ENCODE measurements around the gene MEGF11.

Gene MEGF11

DNA sequence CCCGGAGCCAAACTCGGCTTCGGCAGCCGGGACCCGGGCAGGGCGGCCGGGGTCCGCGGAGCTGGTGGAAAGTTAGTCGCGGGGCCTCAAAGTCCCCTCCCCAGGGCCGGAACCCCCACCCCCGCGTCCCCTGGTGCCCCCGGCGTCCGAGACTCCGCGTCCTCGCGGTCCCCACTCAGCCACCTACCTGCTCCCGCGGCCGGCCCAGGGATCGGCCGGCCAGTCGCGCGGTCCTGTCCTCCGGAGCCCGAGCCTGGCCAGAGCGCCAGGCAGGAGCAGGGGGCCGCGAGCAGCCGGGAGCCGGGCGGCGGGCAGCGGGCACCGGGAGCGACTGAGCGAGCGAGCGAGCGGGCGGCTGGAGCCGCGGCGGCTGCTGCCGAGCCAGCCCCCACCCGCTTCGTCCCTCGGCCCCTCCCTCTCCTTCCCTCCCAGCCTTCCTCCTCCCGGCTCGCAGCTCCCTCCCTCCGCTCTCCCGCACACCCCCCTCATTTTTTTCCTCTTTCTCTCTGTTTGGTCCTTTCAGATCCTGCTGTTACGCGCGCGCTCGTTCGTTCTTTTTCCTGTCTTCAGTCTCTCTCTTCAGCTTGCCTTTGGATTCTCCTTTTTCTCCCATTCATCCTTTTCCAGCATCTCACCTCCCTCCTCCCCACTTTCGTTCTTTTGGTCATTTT lies at the start of gene MEGF11:
Gene MEGF11, minus strand, starts transcription at position 333 of the 671 bp plus-strand sequence. CDS start 125,347 bp downstream, outside the sequence.
- DNase-seq (ENCODE audit: low spot score), result peak; percentile 81

- no peak for DNase-seq (ENCODE audit: low spot score)
These were observed 49.1 kb upstream of the MEGF11 start for GRCh38 chr15:66302489-66303278.

DNA sequence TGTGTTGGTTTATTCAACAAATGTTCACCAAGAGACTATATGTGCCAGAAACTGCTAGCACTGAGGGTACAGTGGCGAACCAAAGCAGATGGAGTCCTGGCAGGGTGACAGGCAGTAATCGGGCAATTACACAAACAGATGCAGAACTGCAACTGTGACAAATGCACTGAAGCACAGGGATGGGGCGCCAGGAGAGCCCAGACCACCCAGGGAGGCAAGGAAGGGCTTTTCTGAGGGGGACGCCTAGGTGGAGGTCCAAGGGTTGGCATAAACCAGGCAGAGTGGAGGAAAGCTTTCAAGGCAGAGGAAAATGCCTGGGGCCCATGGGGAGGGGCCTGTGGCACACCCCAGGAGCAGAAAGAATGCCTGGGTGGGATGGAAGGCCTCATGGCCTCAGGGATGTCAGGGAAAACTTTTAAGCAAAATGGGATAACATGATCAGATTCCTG lies 45.3 kb upstream of the MEGF11 start:
- DNase-seq (ENCODE audit: low spot score), result peak; percentile 67

DNA sequence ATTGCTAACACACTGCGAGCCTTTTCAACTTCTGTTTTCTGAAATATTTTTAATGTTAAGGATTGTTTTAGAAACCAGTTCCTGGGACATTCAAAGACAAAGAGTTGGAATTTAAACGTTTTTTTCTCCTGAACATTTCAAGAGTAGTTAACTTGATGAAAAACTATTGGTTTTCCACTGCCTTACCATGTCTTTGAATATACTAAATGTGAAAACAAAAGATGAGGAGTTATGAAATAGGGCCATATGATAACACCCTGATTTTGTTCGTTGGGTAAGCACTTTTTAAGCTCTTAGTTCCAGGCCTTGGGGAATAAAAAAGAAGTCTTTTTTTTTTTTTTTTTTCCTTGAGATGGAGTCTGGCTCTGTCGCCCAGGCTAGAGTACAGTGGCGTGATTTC lies 42.6 kb upstream of the MEGF11 start:
- DNase-seq (ENCODE audit: low spot score), result no peak

GRCh38 chr15:66294932-66295235 lies 41.3 kb upstream of the MEGF11 start:
- no peak for DNase-seq (ENCODE audit: low spot score)

DNA sequence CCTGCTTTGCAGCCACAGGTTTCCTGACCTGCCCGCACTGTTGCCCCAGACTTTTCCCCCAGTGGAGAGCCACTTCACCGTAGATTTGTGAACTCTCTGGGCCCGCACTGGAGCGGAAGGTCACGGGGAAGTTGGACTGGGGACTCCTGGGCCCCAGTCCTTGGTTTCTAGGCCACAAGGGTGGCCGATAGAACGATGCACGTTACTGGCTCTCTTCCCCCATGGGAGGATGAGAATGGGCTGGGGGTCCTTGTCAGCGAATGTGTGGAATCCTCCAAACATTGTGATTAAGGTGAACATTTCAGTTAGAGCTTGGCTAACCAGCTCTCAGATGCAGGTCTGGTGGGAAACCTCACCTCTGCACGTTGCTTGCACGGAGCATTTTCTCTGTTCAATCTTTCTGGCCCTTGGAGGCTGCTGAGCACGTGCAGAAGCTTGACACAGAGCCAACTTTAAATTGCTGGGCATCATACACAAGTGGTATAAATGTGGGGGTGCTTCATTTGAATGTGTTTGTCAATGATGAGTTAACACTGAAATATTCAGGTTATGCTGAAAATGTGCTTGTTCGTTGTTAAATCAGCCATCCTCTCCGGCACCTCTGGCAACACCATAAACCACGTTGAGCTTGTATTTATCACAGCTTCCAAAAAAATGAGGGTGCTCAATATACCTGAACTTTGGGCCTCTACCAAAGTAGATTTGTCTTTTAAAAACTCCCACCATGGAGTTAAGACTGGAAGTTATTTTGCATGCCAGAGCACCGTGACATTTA lies 40.8 kb upstream of the MEGF11 start:
- DNase-seq (ENCODE audit: low spot score), result peak; percentile 47

DNA sequence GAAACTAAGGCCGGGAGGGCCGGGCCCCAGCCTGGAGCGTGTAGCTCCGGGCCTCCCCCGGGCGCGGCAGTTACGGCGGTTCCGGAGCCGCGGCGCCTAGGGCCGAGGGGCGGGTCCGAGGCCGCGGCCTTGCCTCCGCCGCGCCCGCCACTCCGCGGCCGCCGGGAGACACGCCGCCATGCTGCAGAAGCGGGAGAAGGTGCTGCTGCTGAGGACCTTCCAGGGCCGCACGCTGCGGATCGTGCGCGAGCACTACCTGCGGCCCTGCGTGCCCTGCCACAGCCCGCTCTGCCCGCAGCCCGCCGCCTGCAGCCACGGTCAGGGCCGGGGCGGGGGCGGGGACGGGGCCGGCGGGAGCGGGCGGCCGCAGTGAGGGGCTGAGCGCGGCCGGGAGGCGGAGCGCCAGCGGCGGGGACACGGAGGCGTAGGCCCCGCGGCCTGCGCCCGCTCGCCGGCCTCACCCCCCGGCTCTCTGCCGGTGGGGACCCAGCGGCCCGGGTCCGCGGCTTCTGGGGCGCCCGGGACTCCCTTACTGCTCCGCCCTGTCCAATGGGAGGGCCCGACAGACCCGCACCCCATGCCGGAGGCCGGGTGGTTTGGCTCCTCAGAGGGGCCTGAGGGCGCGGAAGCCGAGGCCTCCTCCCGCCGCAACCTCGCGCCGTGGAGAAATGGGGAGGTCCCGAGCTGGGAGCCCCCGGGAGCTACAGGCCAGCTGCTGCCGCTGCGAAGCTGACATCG lies 40.0 kb upstream of the MEGF11 start, which contains the start of gene DIS3L:
Gene DIS3L, plus strand, starts transcription at position 150 of the 738 bp plus-strand sequence. Its CDS starts 29 bp downstream, at position 179.
- DNase-seq (ENCODE audit: low spot score), result peak; percentile 87

DNA sequence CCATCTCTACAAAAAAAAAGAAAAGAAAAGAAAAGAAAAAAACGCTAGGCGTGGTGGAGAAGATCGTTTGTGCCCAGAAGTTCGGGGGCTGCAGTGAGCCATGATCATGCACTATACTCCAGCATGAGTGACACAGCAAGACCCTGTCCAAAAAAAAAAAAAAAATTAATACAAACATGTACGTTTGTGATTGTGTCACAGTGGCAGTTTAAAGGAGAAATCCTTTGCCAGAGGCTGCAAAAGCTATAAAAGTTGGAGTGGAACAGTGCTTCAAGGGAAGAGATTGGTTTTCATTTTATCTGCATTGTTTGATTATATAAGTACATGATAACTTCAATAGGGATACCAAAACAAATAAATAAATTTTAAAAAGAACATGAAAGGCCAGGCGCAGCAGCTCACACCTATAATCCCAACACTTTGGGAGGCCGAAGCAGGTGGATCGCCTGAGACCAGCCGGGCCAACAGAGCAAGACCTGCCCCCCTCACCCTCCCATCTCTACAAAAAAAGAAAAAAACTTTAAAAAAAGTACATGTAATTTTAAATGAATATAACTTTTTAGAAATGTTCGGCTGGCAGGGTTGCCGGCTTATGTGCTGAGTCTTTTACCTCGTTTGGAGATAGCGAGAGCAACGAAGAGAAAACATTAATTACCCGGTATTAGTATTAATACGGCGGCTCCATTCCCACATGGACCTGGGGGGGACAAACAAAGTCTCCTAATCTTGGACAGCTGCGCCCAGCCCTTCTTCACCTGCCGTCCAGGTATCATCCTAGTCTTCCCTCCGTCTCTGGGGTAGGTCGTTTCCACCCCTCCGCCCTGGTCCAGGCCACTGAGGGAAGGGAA lies 39.2 kb upstream of the MEGF11 start:
- no peak for DNase-seq (ENCODE audit: low spot score)

DNA sequence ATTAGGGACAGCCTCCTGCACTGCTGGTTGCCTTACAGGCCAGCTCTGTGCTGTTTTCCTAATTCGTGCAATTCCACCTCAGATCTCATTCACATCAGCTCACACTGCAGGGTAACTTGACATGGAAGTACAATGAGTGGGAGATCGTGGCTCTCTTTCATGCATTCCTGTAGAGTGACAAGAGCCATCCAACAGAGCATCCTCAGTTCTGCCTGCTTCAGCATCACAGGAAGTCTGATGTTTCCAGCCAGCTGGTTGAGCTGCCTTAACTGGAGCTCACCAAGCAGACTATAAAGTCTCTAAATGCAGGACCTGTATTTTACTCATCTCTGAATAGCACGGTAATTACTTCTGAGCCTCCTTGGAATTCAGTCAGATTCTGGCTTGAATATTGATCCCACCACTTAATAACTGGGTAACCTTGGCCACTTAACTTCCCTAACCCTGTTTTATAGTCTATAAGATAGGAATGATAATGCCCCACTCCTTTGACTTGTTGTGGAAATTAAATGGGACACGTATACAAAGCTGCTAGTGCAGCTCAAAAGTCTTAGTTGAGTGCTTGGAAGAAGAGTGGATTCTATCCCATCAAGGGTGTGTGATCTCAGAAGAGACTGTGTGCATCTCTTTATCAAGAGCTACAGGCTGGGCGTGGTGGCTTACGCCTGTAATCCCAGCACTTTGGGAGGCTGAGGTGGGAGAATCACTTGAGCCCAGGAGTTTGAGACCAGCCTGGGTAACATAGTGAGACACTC lies 38.4 kb upstream of the MEGF11 start:
- no peak for DNase-seq (ENCODE audit: low spot score)

- no peak for DNase-seq (ENCODE audit: low spot score)
These were observed 37.0 kb upstream of the MEGF11 start for GRCh38 chr15:66290518-66290917.

DNA sequence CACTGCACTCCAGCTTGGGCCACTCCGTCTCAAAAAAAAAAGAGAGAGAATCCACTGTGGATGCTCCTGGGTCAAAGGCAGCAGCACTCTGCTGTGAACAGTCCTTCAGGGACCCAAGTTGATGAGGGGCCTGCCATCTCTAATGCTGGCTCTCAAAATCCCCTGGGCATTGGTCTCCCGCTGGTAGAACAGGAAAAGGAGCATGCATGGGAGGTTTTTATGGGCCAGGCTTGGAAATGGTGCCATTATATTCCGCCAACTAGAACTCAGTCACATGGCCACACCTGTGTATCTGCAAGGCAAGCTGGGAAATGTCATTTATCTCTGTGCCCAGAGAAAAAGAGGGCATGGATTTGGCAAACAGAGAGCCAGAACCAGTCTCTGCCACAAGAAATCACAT lies 36.5 kb upstream of the MEGF11 start:
- no peak for DNase-seq (ENCODE audit: low spot score)

DNA sequence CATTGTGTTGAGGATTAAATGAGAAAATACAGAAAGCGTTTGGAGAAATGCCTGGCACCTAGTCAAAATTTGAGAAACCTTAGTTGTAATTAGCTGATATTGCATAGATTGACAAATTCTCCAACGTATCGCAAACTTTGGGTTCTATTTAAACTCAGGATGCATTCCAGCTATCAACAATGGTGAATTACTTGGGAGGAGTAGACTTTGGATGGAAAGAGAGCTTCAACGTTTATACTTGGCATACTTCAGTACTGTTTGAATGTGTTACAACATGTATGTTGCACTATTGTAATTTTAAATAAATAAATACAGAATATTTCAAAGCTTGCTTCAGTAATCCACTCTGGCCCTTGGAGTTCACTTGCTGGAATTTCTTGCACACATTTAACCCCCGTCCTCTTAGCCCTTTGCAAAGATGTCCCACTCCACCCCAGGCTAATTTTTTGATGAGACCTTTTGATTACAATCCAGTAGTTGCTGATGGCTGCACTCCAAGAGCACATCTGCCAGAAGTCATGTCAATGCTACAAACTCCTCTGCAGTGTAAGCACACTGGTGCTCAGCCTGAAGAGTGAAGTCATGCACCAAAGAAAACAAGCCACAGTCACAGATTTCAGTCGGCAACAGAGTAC lies 35.1 kb upstream of the MEGF11 start:
- no peak for DNase-seq (ENCODE audit: low spot score)

- no peak for DNase-seq (ENCODE audit: low spot score)
These were observed 34.5 kb upstream of the MEGF11 start for GRCh38 chr15:66288093-66288492.

DNA sequence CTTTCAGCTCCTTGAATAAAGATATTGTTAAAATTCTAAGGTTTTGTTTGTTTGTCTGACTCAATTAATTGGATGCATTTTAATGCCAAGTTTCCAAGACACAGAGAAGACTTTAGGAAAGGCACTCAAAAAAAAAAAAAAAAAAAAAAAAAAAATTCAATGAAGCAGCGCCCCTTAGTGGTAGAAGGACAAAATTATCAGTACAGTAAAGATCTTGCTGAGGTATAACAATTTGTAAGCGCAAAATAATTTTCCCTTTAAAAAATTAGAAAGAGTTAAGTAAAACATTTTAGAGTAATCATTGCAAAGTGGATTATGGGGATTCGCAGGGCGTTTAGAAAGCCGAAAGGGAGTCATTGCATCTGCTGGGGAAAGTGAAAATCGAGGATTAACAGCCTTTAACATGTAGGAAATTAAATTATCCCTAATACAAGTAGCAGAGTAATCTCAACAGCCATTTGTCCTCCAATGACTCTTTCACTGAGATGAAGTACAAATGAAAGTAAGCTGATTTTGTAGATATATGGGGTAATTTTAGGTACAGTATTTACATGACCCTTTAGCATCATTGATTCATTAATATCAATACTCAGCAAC lies 34.0 kb upstream of the MEGF11 start:
- no peak for DNase-seq (ENCODE audit: low spot score)

GRCh38 chr15:66285533-66286280 lies 32.2 kb upstream of the MEGF11 start:
- DNase-seq (ENCODE audit: low spot score), result no peak

- no peak for DNase-seq (ENCODE audit: low spot score)
These were observed 30.7 kb upstream of the MEGF11 start for GRCh38 chr15:66284271-66284670.

- no peak for DNase-seq (ENCODE audit: low spot score)
These were observed 25.1 kb upstream of the MEGF11 start for GRCh38 chr15:66278671-66279070.

- no peak for DNase-seq (ENCODE audit: low spot score)
These were observed 24.5 kb upstream of the MEGF11 start for GRCh38 chr15:66278056-66278455.

DNA sequence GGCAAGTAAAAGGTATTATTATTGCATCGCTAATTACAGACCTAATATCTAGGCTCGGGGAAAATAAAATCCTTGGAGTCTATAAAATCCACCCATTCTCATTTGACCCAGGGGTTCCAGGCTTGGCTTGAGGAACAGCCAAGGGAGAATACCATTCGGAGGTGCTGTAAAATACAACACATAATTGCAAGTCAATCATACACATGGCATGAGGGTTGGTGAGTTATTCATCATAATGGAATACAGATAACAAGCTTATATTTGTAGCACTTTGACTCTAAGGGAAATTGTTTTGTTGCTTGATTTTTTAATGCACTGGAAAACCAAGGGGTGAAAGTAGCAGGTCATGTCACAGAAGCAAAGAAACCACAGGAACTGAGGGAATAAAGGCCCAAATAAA lies 23.0 kb upstream of the MEGF11 start:
- no peak for DNase-seq (ENCODE audit: low spot score)
